ENCODE measurements around the gene BICC1.

DNA sequence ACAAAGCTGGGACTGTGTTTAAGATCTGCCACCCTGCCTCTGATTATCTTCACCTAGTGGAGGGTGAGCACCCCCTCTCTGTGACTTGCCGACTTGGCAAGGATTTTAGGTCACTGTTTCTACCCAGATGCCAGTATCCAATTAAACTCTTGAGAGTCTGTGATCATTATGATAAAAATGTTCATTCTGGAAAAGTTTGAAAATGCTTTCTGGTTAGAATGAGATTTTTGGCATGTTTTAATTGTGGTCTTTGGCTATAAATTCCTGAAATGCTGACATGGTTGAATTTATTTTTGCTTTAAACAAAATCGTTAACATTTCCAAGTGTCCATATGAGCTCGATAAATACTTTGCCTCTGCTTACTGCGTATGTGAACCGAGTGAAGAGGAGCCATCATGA lies 221.4 kb downstream of the BICC1 start:
- no peak for TF ChIP-seq POLR2A (IDR thresholded peaks at IDR 0.05)
- TF ChIP-seq, protein P1, sequence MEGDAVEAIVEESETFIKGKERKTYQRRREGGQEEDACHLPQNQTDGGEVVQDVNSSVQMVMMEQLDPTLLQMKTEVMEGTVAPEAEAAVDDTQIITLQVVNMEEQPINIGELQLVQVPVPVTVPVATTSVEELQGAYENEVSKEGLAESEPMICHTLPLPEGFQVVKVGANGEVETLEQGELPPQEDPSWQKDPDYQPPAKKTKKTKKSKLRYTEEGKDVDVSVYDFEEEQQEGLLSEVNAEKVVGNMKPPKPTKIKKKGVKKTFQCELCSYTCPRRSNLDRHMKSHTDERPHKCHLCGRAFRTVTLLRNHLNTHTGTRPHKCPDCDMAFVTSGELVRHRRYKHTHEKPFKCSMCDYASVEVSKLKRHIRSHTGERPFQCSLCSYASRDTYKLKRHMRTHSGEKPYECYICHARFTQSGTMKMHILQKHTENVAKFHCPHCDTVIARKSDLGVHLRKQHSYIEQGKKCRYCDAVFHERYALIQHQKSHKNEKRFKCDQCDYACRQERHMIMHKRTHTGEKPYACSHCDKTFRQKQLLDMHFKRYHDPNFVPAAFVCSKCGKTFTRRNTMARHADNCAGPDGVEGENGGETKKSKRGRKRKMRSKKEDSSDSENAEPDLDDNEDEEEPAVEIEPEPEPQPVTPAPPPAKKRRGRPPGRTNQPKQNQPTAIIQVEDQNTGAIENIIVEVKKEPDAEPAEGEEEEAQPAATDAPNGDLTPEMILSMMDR (IDR thresholded peaks at IDR 0.05), result no peak
